SK-N-SH treated with all-trans-retinoic acid at 6 μM for 48 hours (cell line): ENCODE data around the gene PCTP.

Experiments used
- ISL1 ChIP-seq: fragments of 250-450 bp; sonication (Bioruptor Pico); IDR thresholded peaks from 2 replicates; pipeline ENCODE4 v2.1.2; 2022; ENCODE audit warnings: mild to moderate bottlenecking, moderate library complexity
- ZFP30 ChIP-seq: fragments of 450-650 bp; formaldehyde crosslinking; IDR thresholded peaks from 2 replicates; pipeline ENCODE4 v1.5.0; 2022; ENCODE audit warnings: mild to moderate bottlenecking, moderate library complexity
- ZNF565 ChIP-seq: fragments of 450-650 bp; formaldehyde crosslinking; conservative IDR thresholded peaks from 2 replicates; pipeline ENCODE4 v1.5.0; 2020; ENCODE audit warnings: low read depth, mild to moderate bottlenecking, moderate library complexity
- ZNF70 ChIP-seq: fragments of 450-650 bp; formaldehyde crosslinking; IDR thresholded peaks from 2 replicates; pipeline ENCODE4 v1.5.0; 2020; ENCODE audit warnings: mild to moderate bottlenecking, moderate library complexity
- ZNF8 ChIP-seq: fragments of 450-650 bp; formaldehyde crosslinking; IDR thresholded peaks from 2 replicates; pipeline ENCODE4 v1.5.0; 2020; ENCODE audit warnings: mild to moderate bottlenecking, moderate library complexity
- TF ChIP-seq, protein P1 (sequence below): fragments of 250-450 bp; sonication (Bioruptor Pico); IDR thresholded peaks from 2 replicates; pipeline ENCODE4 v1.8.0; 2020; ENCODE audit warnings: mild to moderate bottlenecking, moderate library complexity, borderline replicate concordance

DNA sequence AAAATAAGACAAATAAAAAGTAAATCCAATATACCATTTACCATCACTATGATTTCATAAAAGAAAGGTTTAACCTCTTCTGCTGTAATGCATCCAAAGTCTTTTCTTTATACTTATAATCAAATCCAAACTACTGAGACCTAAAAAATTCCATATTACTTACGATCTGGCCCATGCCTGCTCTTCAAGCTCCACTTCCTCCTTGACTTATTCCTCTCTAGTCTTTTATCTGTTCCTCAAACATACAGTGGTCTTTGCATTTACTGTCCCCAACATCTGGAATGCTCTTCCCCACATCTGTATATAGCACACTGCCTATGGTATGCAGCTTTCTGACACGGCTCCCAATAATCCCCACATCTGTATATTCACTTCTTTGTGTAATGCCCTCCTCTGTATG, 33.8 kb downstream of the PCTP start:
- no peak for TF ChIP-seq ZNF70 (CRISPR knock-in tag)
- TF ChIP-seq ISL1 = no peak
- TF ChIP-seq, protein P1, sequence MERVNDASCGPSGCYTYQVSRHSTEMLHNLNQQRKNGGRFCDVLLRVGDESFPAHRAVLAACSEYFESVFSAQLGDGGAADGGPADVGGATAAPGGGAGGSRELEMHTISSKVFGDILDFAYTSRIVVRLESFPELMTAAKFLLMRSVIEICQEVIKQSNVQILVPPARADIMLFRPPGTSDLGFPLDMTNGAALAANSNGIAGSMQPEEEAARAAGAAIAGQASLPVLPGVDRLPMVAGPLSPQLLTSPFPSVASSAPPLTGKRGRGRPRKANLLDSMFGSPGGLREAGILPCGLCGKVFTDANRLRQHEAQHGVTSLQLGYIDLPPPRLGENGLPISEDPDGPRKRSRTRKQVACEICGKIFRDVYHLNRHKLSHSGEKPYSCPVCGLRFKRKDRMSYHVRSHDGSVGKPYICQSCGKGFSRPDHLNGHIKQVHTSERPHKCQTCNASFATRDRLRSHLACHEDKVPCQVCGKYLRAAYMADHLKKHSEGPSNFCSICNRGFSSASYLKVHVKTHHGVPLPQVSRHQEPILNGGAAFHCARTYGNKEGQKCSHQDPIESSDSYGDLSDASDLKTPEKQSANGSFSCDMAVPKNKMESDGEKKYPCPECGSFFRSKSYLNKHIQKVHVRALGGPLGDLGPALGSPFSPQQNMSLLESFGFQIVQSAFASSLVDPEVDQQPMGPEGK (CRISPR knock-in tag) = no peak
- TF ChIP-seq ZNF565 (CRISPR knock-in tag) = no peak
- TF ChIP-seq ZNF8 = no peak
- TF ChIP-seq ZFP30 = no peak
